PC-3 (cell line): ENCODE data around the gene REX1BD.

Experiments
- EZH2 ChIP-seq: fragments of 300-600 bp; sonication (generic); IDR thresholded peaks from one replicate; pipeline ENCODE4 v1.6.1; 2017; ENCODE audit warnings: antibody characterized with exemption, mild to moderate bottlenecking, low read length; ENCODE audit not compliant: unreplicated experiment
- TF ChIP-seq, protein P1 (sequence below): fragments of 300-600 bp; sonication (generic); conservative IDR thresholded peaks from 2 replicates; pipeline ENCODE4 v1.5.1; 2017; ENCODE audit warnings: antibody characterized with exemption, low read depth, mild to moderate bottlenecking, low read length

DNA sequence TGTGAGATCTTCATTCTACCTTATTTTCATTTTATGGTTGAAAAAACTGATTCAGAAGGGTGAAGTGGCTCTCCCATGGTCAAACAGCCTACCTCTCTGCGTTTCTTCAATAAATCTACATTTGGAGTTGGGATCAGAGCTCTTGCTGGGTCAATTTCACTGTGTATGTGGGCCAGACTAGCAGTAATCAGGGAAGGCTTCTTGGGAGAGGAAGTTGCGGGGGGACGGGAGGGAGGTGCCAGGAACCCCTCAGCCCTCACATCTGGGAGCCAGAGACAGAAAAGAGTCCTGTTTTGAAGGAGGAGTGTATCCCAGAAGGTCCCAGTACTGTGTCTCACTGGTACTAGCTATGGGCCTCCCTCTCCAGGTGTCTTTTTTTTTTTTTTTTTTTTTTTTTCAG, 30.0 kb upstream of the REX1BD start:
- TF ChIP-seq, protein P1, sequence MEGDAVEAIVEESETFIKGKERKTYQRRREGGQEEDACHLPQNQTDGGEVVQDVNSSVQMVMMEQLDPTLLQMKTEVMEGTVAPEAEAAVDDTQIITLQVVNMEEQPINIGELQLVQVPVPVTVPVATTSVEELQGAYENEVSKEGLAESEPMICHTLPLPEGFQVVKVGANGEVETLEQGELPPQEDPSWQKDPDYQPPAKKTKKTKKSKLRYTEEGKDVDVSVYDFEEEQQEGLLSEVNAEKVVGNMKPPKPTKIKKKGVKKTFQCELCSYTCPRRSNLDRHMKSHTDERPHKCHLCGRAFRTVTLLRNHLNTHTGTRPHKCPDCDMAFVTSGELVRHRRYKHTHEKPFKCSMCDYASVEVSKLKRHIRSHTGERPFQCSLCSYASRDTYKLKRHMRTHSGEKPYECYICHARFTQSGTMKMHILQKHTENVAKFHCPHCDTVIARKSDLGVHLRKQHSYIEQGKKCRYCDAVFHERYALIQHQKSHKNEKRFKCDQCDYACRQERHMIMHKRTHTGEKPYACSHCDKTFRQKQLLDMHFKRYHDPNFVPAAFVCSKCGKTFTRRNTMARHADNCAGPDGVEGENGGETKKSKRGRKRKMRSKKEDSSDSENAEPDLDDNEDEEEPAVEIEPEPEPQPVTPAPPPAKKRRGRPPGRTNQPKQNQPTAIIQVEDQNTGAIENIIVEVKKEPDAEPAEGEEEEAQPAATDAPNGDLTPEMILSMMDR: no peak
- no peak for TF ChIP-seq EZH2
